SK-N-SH (cell line): ENCODE data around the gene RHPN2.
"Not testable (repeated sequence)": the region's sequence is repeated elsewhere in the genome, so short reads cannot be mapped to it uniquely, and the experiment has no call there.

Source experiments
- EZH2phosphoT487 ChIP-seq: fragments of 200-600 bp; sonication (generic); IDR thresholded peaks from 2 replicates; pipeline ENCODE4 v1.6.1; 2017; ENCODE audit warnings: low read depth, mixed run types, mild to moderate bottlenecking, antibody characterized with exemption, moderate library complexity, borderline replicate concordance
- GABPA ChIP-seq: IDR thresholded peaks from 2 replicates; pipeline ENCODE4 v1.4.0; 2012; ENCODE audit warnings: low read depth, mild to moderate bottlenecking
- NFIC ChIP-seq: IDR thresholded peaks from 2 replicates; pipeline ENCODE4 v1.4.0; 2012; ENCODE audit warnings: borderline replicate concordance
- RAD21 ChIP-seq: IDR thresholded peaks from 2 replicates; pipeline ENCODE4 v1.6.1; 2012; ENCODE audit warnings: mild to moderate bottlenecking, low read length
- REST ChIP-seq: IDR thresholded peaks from 2 replicates; pipeline ENCODE4 v1.6.1; 2012; ENCODE audit warnings: mild to moderate bottlenecking, low read depth, low read length, moderate library complexity
- RXRA ChIP-seq: IDR thresholded peaks from 2 replicates; pipeline ENCODE4 v1.4.0; 2012; ENCODE audit warnings: low read depth, mild to moderate bottlenecking, borderline replicate concordance
- ZBTB33 ChIP-seq: IDR thresholded peaks from 2 replicates; pipeline ENCODE4 v1.4.0; 2012; ENCODE audit warnings: low read depth, borderline replicate concordance

- not testable (repeated sequence) for TF ChIP-seq RAD21, NFIC, EZH2phosphoT487, GABPA, RXRA, ZBTB33, REST
Measured at GRCh38 chr19:32988254-32988653, 76.4 kb downstream of the RHPN2 start.
